Measurements from ENCODE around the gene BMP10. TPM values are rescaled to one million over a fixed set of nuclear protein-coding genes. Genes with fewer than 3 reads are reported as not detected.

The BMP10 gene
- total RNA-seq, 1 donor from 2014 or later = not detected

GRCh38 chr2:68889500-68889899 is 18.3 kb upstream of the BMP10 start:
- Mint-ChIP-seq H3K9me3 (ENCODE audit: low read depth) (peaks cover 5% of the 10 kb centered on the region), H3K27ac (ENCODE audit: unreplicated experiment) (no peak overlapping the region), H3K36me3 (ENCODE audit: low read depth) (no peaks in the 10 kb centered on the region), H3K27me3 (ENCODE audit: low read depth) (peaks cover 10% of the 10 kb centered on the region), H3K4me1 (ENCODE audit: low read depth) (no peaks in the 10 kb centered on the region), H3K4me3 (ENCODE audit: unreplicated experiment) (no peak overlapping the region)
- no peak for DNase-seq (ENCODE audit: low spot score)
- TF ChIP-seq, protein P1, sequence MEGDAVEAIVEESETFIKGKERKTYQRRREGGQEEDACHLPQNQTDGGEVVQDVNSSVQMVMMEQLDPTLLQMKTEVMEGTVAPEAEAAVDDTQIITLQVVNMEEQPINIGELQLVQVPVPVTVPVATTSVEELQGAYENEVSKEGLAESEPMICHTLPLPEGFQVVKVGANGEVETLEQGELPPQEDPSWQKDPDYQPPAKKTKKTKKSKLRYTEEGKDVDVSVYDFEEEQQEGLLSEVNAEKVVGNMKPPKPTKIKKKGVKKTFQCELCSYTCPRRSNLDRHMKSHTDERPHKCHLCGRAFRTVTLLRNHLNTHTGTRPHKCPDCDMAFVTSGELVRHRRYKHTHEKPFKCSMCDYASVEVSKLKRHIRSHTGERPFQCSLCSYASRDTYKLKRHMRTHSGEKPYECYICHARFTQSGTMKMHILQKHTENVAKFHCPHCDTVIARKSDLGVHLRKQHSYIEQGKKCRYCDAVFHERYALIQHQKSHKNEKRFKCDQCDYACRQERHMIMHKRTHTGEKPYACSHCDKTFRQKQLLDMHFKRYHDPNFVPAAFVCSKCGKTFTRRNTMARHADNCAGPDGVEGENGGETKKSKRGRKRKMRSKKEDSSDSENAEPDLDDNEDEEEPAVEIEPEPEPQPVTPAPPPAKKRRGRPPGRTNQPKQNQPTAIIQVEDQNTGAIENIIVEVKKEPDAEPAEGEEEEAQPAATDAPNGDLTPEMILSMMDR (IDR thresholded peaks at IDR 0.05) = no peak

DNA sequence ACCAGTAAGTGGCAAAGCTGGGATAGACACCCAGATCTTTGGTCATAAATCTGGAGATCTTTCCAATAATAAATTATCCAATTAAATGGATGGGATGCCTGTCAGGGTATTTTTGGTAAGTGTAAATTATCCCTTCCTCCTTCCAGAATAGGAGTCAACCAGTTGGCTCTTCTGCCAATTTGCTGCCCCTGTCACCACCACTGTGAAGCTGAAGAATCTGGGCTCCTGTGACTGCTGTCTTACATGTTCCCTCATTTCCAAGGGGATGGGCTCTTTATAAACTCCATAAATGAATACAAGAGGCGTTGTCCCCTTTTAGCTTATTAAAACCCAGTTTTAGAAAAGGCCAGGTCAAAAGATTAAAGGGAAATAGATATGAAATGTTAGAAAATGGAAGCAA is 17.8 kb upstream of the BMP10 start:
- TF ChIP-seq, protein P1 (IDR thresholded peaks at IDR 0.05) = no peak
- DNase-seq (ENCODE audit: low spot score) = no peak
- no peaks in the 10 kb centered on the region for H3K4me1 Mint-ChIP-seq (ENCODE audit: low read depth)
- H3K9me3 Mint-ChIP-seq (ENCODE audit: low read depth) = peaks cover 5% of the 10 kb centered on the region
- no peaks in the 10 kb centered on the region for H3K36me3 Mint-ChIP-seq (ENCODE audit: low read depth)
- H3K27me3 Mint-ChIP-seq (ENCODE audit: low read depth) = peaks cover 10% of the 10 kb centered on the region
- no peak overlapping the region for H3K4me3 Mint-ChIP-seq (ENCODE audit: unreplicated experiment)
- no peak overlapping the region for H3K27ac Mint-ChIP-seq (ENCODE audit: unreplicated experiment)

GRCh38 chr2:68888038-68888704 is 17.0 kb upstream of the BMP10 start:
- H3K36me3 Mint-ChIP-seq (ENCODE audit: low read depth) = no peaks in the 10 kb centered on the region

DNA sequence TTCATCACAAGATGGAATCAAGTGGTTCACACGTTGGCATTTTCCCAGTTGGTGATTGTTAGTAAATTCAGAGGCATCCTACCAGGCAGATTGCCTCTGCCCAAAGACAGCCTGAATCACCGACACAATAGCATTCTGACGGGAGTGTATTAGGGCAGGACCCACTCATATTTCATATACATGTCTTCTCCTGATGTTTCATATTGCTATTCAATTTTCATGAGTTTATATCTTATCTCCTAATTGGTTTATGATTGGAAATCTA is 14.5 kb upstream of the BMP10 start:
- no peak overlapping the region for H3K27ac Mint-ChIP-seq (ENCODE audit: unreplicated experiment)
- TF ChIP-seq, protein P1 (IDR thresholded peaks at IDR 0.05) = no peak
- H3K4me3 Mint-ChIP-seq (ENCODE audit: unreplicated experiment) = no peak overlapping the region
- no peaks in the 10 kb centered on the region for H3K4me1 Mint-ChIP-seq (ENCODE audit: low read depth)
- H3K9me3 Mint-ChIP-seq (ENCODE audit: low read depth) = peaks cover 3% of the 10 kb centered on the region
- H3K27me3 Mint-ChIP-seq (ENCODE audit: low read depth) = peaks cover 7% of the 10 kb centered on the region
- H3K36me3 Mint-ChIP-seq (ENCODE audit: low read depth) = no peaks in the 10 kb centered on the region
- no peak for DNase-seq (ENCODE audit: low spot score)

More at GRCh38 chr2:68888038-68888704, 17.0 kb upstream of the BMP10 start:
- TF ChIP-seq, protein P1 (IDR thresholded peaks at IDR 0.05) = no peak
- Mint-ChIP-seq H3K4me3 (ENCODE audit: unreplicated experiment) (no peak overlapping the region), H3K27me3 (ENCODE audit: low read depth) (peaks cover 9% of the 10 kb centered on the region), H3K4me1 (ENCODE audit: low read depth) (no peaks in the 10 kb centered on the region), H3K9me3 (ENCODE audit: low read depth) (peaks cover 5% of the 10 kb centered on the region), H3K27ac (ENCODE audit: unreplicated experiment) (no peak overlapping the region)
- DNase-seq (ENCODE audit: low spot score) = no peak

GRCh38 chr2:68885074-68885810 is 14.0 kb upstream of the BMP10 start:
- Mint-ChIP-seq H3K4me1 (ENCODE audit: low read depth) (no peaks in the 10 kb centered on the region), H3K27me3 (ENCODE audit: low read depth) (peaks cover 7% of the 10 kb centered on the region), H3K36me3 (ENCODE audit: low read depth) (no peaks in the 10 kb centered on the region), H3K27ac (ENCODE audit: unreplicated experiment) (no peak overlapping the region), H3K4me3 (ENCODE audit: unreplicated experiment) (no peak overlapping the region), H3K9me3 (ENCODE audit: low read depth) (peaks cover 3% of the 10 kb centered on the region)
- TF ChIP-seq, protein P1 (IDR thresholded peaks at IDR 0.05) = no peak
- DNase-seq (ENCODE audit: low spot score) = no peak
